Activated CD8-positive, alpha-beta T cell treated with anti-CD3 and anti-CD28 coated beads for 36 hours (primary cell): Measurements from ENCODE around the gene PTX3. TPM values are rescaled to one million over a fixed set of nuclear protein-coding genes. Genes with fewer than 3 reads are reported as not detected.

Source experiments
- ATAC-seq: fragments of 200-7000 bp; cut with Tn5 transposase; one replicate; pipeline ENCODE4 v1.10.0; 2021; ENCODE audit warnings: mild to moderate bottlenecking, moderate library complexity
- CTCF ChIA-PET: fragments of 350-600 bp; sonication (Branson Sonifier 250); formaldehyde crosslinking; loops from one replicate; lab custom pipeline; 2021; ENCODE audit warnings: antibody characterized with exemption; lab: Charles Lee
- POLR2A ChIA-PET: fragments of 350-600 bp; sonication (Branson Sonifier 250); formaldehyde crosslinking; loops from one replicate; lab custom pipeline; 2021; ENCODE audit warnings: antibody characterized with exemption; lab: Charles Lee
- DNase-seq: peaks from one replicate; pipeline ENCODE4 v3.0.0-alpha.2; 2020
- H3K27ac Mint-ChIP-seq: one replicate; pipeline ENCODE4 v1.8.0; 2021; ENCODE audit warnings: mild to moderate bottlenecking, mixed read lengths
- H3K27me3 Mint-ChIP-seq: one replicate; pipeline ENCODE4 v1.8.0; 2021; ENCODE audit warnings: mixed read lengths
- H3K36me3 Mint-ChIP-seq: one replicate; pipeline ENCODE4 v1.8.0; 2021; ENCODE audit warnings: low read depth, mixed read lengths
- H3K4me1 Mint-ChIP-seq: one replicate; pipeline ENCODE4 v1.8.0; 2021; ENCODE audit warnings: low read depth, mixed read lengths
- H3K4me3 Mint-ChIP-seq: one replicate; pipeline ENCODE4 v1.8.0; 2021; ENCODE audit warnings: mild to moderate bottlenecking, moderate library complexity, mixed read lengths
- H3K9me3 Mint-ChIP-seq: one replicate; pipeline ENCODE4 v1.8.0; 2021; ENCODE audit warnings: mixed read lengths
- CTCF ChIP-seq: fragments of 200-600 bp; IDR thresholded peaks from one replicate; pipeline ENCODE4 v1.8.0; 2022; ENCODE audit warnings: antibody characterized with exemption, mild to moderate bottlenecking
- intact Hi-C: fragments of 100-400 bp; cut with micrococcal nuclease; formaldehyde crosslinking; loops from one replicate; pipeline ENCODE4 v1.10.0; 2022
- total RNA-seq, 2 experiments: library from RNA; stranded (reverse); gene quantifications; one replicate each; pipeline ENCODE4 v1.2.3, GENCODE V29; 2021

PTX3 gene
- total RNA-seq, 2 experiments from 2014 or later: 0.27 TPM; not detected in 1

- ChIA-PET POLR2A (no interaction called here), CTCF (no interaction called here)
- Mint-ChIP-seq H3K27ac (no peak overlapping the region), H3K36me3 (no peaks in the 10 kb centered on the region), H3K4me1 (no peaks in the 10 kb centered on the region), H3K4me3 (no peak overlapping the region), H3K27me3 (no peaks in the 10 kb centered on the region), H3K9me3 (no peaks in the 10 kb centered on the region)
- DNase-seq: no peak
- ATAC-seq: no peak
- TF ChIP-seq CTCF: no peak
- intact Hi-C loops: no loop called here
These were observed 25.7 kb upstream of the PTX3 start for GRCh38 chr3:157410945-157411344.

GRCh38 chr3:157412323-157412855 lies 24.3 kb upstream of the PTX3 start:
- Mint-ChIP-seq H3K4me3 (no peak overlapping the region), H3K9me3 (no peaks in the 10 kb centered on the region), H3K36me3 (no peaks in the 10 kb centered on the region), H3K4me1 (no peaks in the 10 kb centered on the region), H3K27ac (no peak overlapping the region), H3K27me3 (no peaks in the 10 kb centered on the region)
- DNase-seq (no peak), ATAC-seq (no peak)
- POLR2A ChIA-PET: no interaction called here
- intact Hi-C loops: no loop called here
- CTCF ChIA-PET: no interaction called here
- no peak for TF ChIP-seq CTCF

- H3K4me3 Mint-ChIP-seq: no peak overlapping the region
- H3K36me3 Mint-ChIP-seq: no peaks in the 10 kb centered on the region
- DNase-seq (no peak), ATAC-seq (no peak)
- TF ChIP-seq CTCF: no peak
- H3K9me3 Mint-ChIP-seq: no peaks in the 10 kb centered on the region
- CTCF ChIA-PET: no interaction called here
- POLR2A ChIA-PET: no interaction called here
- no peak overlapping the region for H3K27ac Mint-ChIP-seq
- no peaks in the 10 kb centered on the region for H3K27me3 Mint-ChIP-seq
- H3K4me1 Mint-ChIP-seq: no peaks in the 10 kb centered on the region
- intact Hi-C loops: no loop called here
These were observed 21.8 kb upstream of the PTX3 start for GRCh38 chr3:157414861-157415260.

- ATAC-seq (no peak), DNase-seq (no peak)
- Mint-ChIP-seq H3K36me3 (no peaks in the 10 kb centered on the region), H3K27me3 (no peaks in the 10 kb centered on the region), H3K27ac (no peak overlapping the region), H3K4me3 (no peak overlapping the region), H3K4me1 (no peaks in the 10 kb centered on the region), H3K9me3 (no peaks in the 10 kb centered on the region)
- CTCF ChIA-PET: no interaction called here
- no peak for TF ChIP-seq CTCF
- intact Hi-C loops: no loop called here
- POLR2A ChIA-PET: no interaction called here
These were observed 20.1 kb upstream of the PTX3 start for GRCh38 chr3:157416347-157417087.

GRCh38 chr3:157417247-157417646 lies 19.4 kb upstream of the PTX3 start:
- Mint-ChIP-seq H3K36me3 (no peaks in the 10 kb centered on the region), H3K9me3 (no peaks in the 10 kb centered on the region), H3K4me3 (no peak overlapping the region), H3K27ac (no peak overlapping the region), H3K27me3 (no peaks in the 10 kb centered on the region), H3K4me1 (no peaks in the 10 kb centered on the region)
- no peak for ATAC-seq
- no peak for DNase-seq
- TF ChIP-seq CTCF: no peak
- intact Hi-C loops: no loop called here
- CTCF ChIA-PET: no interaction called here
- POLR2A ChIA-PET: no interaction called here
